HG03558 (cell line): ENCODE data around the gene MTG1.
"Not testable (repeated sequence)": the region's sequence is repeated elsewhere in the genome, so short reads cannot be mapped to it uniquely, and the experiment has no call there.

Experiments used
- ATAC-seq: cut with Tn5 transposase; IDR thresholded peaks from one replicate; pipeline ENCODE4 v1.9.1; 2021; ENCODE audit warnings: moderate number of reproducible peaks; ENCODE audit not compliant: unreplicated experiment; ENCODE audit errors: extremely low read depth

MTG1 gene

DNA sequence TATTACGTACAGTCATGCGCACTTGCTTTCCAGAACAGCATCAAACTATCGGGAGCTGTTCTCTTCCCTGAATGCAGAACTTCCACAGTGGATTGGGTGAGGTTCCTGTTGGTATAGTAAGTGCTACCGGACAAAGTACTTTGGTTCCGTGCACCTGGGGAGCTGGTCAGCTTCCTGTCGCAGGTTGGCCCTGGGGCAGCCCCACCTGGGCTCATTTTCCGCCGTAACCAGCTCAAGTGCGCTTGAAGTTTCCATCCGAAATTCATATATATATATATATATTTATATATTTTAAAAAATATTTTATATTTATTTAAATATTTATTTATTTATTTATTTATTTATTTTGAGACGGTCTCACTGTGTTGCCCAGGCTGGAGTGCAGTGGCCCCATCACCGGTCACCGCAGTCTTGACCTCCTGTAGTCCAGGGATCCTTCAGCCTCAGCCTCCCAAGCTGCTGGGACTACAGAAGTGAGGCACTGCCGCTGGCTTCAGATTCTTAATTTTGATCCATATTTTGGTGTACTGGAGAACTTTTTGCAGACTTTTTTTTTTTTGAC, 66.3 kb downstream of the MTG1 start:
- no peak for ATAC-seq

DNA sequence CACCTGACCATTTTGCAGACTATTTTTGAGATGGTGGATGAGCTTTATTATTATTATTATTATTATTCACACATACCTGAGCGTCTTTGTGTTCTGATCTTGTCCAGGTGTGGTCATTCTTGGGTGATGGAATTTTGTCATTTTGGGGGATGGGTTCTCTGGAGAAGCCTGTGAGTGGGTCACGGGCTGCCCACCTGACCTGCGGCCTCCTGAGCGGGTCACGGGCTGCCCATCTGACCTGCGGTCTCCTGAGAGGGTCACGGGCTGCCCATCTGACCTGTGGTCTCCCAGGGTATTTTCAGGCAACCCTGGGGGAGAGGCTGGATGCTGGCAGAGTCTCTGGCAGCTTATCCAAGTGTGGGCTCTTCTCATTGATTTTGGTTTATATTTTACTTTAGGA, 67.1 kb downstream of the MTG1 start:
- no peak for ATAC-seq

DNA sequence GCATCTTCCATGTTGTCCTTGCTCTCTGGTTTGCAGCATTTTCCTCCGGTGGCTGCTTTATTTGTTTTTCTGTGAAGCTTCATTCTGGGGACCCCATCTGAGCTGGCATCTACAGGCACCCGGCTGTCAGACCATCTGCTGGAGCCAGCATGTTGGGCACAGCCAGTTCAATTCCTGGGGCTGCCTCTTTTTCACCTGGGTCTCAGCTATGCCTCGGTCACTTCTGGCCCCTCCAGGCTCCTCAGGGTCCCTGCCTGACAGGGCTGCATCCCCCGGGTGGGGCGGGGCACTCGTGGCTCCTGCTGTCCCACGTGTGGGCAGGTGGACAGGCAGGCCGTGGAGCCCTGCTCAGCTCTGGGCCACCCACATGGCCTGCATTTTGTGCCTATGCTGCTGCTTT, 67.9 kb downstream of the MTG1 start:
- no peak for ATAC-seq

DNA sequence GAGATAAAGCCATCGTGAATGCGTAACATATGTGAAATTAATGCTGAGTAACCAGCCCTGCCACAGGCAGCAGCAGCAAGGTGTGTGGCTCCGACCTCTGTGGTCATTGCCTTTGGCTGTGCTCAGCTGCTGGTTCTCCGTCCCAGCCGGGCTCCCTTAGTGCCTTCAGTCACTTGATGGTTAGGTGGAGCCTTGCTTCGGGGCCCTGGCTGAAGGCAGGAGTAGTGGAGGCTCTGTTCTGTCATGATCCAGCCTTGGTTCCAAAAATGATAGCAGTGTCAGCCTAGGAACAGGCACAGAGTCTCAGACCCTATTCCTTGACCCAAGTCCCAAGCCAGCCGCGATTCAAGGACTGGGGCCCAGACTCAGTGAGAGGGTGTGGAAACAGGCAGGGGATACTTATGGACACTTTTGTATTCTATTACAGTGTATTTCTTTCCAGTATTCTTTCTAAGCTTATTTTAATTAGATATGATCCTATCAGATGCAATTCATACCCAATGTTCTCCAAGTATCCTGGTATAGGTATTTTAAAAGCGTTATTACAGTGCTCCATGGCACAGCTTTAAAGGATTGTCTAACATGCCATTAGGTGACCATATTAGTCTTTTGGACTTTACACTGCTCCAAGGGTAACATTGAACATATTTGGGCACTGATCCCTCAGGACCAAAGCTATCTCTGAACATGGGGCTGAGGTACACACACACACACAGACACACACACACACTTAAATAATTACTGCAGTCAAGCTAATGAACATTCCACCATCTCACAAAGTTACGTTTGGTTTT, 68.8 kb downstream of the MTG1 start:
- ATAC-seq = no peak

DNA sequence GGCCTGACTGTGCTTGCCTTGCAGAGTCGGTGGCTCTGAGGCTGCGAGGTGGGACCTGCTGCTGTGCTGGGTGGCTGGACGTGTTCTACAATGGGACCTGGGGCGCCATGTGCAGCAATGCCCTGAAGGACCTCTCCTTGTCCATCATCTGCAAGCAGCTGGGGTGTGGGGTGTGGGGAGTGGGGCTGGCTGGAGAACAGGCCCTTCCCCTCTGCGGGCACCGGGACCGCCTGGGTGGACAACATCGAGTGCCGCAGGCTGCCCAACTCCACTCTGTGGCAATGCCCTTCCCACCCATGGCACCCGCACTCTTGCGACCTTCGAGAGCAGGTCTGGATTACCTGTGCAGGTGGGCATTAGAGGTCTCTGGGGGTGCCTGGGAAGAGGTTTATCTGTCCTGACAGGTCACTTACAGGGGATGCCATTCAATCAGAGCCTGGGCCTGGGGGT, 70.7 kb downstream of the MTG1 start:
- no peak for ATAC-seq

DNA sequence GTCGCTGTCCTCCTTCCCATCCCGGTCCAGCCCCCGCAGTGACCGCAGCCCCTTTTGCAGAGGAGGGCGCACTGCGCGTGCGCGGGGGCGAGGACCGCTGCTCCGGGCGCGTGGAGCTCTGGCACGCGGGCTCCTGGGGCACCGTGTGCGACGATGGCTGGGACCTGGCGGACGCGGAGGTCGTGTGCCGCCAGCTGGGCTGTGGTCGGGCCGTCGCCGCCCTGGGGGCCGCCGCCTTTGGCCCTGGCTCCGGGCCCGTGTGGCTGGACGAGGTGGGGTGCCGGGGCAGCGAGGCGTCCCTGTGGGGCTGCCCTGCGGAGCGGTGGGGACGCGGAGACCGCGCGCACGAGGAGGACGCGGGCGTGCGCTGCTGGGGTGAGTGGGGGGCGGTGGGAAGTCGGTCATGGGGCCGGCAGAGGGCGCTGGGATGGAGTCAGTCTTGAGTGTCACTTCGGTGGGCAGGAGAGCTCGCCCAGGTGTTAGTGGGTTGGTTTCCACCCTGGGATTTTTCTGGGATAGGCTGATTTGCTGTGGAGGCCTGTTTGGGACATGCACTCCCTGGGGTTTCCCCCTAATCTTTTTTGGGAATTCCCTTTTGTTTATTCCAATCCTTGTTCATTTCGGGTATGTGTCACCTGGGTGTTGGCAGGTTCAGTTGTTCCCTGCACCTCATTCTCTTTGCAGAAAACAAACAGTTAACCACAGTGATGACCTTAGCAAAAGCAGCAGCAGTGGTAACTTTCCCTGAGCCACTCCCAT, 71.4 kb downstream of the MTG1 start:
- ATAC-seq = no peak

DNA sequence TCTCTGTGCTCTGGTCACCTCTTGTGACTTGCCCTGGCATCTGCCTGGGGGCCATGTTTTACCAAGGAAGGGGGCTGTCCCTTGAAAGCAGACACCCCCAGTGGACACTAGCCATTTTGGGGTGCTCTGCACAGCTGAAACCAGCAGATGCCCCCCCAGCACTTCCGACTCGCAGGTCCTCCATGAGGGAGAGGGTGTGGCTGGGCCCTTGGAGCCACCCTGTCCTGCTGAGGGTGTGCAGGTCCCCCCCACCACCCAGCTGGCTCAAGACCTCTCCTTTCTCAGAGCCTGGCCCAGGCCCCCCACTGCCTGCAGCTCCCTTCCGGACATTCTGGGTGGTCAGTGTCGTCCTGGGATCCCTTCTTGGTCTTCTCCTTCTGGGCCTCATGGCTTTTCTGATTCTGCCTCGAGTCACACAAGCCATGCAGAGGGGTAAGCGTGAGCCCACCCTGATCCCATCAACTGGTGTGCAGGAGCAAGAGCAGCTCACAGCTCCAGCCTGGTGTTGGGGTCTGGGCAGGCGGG, 72.1 kb downstream of the MTG1 start:
- no peak for ATAC-seq

DNA sequence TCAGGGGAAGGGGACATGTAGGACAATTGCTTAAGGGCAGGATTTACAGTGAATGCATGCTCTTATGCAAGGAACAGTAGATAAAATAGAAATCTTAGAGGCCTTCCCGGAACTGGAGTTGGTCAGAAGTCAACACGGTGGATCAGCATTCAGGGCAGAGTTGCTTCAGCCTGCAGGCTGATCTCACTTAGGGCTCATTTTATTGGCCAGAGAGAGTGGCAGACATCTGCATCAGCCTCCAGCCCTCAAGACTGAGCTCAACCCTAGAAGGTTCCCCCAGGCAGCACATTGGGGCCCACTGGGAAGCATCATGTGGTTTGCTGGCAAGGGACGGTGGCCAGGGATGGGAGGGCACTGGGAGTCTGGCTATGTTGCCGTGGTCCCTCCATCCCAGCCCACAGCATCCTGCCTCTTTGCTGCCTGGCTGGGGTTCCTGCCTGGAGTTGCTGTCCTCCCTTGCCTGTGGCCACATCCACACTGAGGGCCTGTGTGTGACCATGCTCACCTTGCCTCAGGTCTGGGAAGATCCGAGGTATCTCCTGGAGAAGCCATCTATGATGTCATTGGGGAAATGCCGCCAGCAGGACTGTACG, 72.8 kb downstream of the MTG1 start:
- ATAC-seq = no peak

DNA sequence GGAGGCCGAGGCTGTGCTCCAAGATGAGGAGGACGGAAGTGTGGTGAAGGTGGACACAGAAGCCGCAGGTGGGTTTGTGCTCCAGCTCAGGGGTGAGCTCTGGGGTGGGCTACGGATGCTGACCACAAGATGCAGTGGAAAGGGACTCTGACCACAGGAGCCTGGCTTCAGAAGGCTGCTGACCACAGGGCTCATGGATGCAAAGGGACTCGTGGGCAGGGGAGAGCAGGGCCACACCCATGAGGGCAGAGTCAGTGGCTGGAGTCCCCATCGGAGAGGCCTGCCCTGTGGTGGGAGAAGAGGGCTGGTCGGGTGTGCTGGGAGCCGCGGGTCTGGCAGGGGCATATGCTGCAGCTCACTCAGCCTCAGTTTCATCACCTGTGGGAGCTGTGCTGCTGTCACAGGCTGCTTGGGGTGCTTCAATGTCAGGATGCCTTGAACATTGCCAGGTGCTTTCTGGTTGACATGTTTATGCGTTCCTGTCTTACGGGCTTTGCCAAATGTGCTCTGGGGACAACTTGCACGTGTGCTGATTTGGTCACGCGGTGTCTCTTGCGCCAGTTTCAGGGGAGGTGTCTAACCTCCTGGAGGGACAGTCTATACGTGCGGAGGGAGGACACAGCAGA, 73.4 kb downstream of the MTG1 start:
- no peak for ATAC-seq

DNA sequence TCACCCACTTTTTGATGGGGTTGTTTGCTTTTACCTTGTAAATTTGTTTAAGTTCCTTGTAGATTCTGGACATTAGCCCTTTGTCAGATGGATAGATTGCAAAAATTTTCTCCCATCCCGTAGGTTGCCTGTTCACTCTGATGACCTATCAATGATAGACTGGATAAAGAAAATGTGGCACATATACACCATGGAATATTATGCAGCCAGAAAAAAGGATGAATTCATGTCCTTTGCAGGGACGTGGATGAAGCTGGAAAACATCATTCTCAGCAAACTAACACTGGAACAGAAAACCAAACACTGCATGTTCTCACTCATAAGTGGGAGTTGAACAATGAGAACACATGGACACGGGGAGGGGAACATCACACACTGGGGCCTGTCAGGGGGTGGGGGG, 75.2 kb downstream of the MTG1 start:
- ATAC-seq = not testable (repeated sequence)

DNA sequence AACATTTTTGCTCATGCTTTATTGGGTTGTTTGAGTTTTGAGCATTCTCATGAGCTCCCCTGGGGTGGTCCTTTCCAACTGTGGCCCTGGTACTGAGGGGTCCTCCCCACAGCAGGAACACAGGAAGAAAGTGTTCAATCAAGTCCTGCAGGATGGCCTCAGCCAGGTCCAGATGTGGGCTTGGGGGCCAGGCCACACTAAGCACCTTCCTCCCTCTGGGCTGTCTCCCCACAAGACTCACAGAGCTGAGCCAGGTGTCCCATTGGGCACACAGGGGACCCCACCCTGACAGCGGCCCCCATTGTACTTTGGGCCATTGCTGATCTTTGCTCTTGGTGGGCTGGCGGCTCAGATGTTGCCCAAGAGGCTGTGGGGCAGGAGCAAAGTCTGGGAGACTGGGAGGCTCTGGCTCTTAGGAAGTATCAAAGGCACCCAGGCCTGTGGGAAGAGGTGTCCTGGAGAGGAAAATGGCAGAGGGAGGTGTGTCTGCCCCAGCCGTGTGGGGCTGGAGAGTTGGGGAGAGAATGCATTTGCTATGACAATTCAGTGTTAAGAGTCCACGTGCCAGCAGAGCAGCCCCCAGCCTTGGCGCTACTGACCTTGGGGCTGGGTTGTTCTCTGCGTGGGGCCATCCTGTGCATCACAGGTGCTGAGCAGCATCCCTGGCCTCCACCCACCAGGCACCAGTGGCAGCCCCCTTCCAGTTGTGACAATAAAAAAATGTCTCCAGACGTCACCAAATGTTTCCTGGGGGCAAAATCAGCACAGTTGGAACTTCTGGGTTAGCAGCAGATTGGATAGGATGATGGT, 77.5 kb downstream of the MTG1 start:
- ATAC-seq = no peak
